ENCODE results near the gene CD200R1L. TPM values are rescaled to one million over a fixed set of nuclear protein-coding genes. Genes with fewer than 3 reads are reported as not detected.

Gene CD200R1L
- total RNA-seq, 1 experiment from 2014 or later = not detected

DNA sequence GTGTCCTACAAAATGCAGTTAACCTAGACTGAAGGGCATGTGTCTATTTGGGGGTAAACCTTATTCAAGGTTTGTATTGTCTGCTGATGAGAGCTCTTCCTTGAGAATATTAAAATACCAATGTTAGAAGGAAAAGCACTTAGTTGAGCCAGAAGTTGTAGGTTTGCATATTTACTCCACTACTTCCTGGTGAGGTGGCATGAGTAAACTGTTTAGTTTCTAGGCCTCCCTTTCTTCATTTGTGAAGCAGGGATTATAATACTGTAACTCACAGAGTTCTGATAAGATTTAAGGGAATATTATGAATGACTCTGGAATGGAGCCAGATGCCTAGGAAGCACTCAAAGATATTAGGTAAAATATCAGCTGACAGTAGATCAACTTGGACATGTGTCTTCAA lies 46.7 kb downstream of the CD200R1L start:
- DNase-seq (ENCODE audit: low read depth, low spot score) (no peak), ATAC-seq (no peak)
- in situ Hi-C loops (cut with HindIII; ENCODE audit: low pct_unique_long_range_greater_than_20kb, low sequenced_read_pairs) = no loop called here
- intact Hi-C loops (cut with micrococcal nuclease; ENCODE audit: unreplicated experiment) = no loop called here
- Histone ChIP-seq H3K9me3 (ENCODE audit: control insufficient read depth, insufficient read depth, low read depth, low read length) (no peaks in the 10 kb centered on the region), H3K27ac (ENCODE audit: low read length) (no peak overlapping the region), H3K36me3 (ENCODE audit: control insufficient read depth, insufficient read depth, low read length) (no peaks in the 10 kb centered on the region), H3K4me3 (ENCODE audit: low read depth in 2 of 2, low read length in 2 of 2) (no peak overlapping the region), H3K27me3 (ENCODE audit: control insufficient read depth, insufficient read depth, low read length) (no peaks in the 10 kb centered on the region), H3K4me1 (ENCODE audit: control insufficient read depth, insufficient read depth, low read length) (no peaks in the 10 kb centered on the region)
- ChIA-PET CTCF (no interaction called here), POLR2A (no interaction called here)
- TF ChIP-seq, protein P1, sequence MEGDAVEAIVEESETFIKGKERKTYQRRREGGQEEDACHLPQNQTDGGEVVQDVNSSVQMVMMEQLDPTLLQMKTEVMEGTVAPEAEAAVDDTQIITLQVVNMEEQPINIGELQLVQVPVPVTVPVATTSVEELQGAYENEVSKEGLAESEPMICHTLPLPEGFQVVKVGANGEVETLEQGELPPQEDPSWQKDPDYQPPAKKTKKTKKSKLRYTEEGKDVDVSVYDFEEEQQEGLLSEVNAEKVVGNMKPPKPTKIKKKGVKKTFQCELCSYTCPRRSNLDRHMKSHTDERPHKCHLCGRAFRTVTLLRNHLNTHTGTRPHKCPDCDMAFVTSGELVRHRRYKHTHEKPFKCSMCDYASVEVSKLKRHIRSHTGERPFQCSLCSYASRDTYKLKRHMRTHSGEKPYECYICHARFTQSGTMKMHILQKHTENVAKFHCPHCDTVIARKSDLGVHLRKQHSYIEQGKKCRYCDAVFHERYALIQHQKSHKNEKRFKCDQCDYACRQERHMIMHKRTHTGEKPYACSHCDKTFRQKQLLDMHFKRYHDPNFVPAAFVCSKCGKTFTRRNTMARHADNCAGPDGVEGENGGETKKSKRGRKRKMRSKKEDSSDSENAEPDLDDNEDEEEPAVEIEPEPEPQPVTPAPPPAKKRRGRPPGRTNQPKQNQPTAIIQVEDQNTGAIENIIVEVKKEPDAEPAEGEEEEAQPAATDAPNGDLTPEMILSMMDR (IDR thresholded peaks at IDR 0.05) = no peak
- TF ChIP-seq, protein P2, sequence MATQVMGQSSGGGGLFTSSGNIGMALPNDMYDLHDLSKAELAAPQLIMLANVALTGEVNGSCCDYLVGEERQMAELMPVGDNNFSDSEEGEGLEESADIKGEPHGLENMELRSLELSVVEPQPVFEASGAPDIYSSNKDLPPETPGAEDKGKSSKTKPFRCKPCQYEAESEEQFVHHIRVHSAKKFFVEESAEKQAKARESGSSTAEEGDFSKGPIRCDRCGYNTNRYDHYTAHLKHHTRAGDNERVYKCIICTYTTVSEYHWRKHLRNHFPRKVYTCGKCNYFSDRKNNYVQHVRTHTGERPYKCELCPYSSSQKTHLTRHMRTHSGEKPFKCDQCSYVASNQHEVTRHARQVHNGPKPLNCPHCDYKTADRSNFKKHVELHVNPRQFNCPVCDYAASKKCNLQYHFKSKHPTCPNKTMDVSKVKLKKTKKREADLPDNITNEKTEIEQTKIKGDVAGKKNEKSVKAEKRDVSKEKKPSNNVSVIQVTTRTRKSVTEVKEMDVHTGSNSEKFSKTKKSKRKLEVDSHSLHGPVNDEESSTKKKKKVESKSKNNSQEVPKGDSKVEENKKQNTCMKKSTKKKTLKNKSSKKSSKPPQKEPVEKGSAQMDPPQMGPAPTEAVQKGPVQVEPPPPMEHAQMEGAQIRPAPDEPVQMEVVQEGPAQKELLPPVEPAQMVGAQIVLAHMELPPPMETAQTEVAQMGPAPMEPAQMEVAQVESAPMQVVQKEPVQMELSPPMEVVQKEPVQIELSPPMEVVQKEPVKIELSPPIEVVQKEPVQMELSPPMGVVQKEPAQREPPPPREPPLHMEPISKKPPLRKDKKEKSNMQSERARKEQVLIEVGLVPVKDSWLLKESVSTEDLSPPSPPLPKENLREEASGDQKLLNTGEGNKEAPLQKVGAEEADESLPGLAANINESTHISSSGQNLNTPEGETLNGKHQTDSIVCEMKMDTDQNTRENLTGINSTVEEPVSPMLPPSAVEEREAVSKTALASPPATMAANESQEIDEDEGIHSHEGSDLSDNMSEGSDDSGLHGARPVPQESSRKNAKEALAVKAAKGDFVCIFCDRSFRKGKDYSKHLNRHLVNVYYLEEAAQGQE (IDR thresholded peaks at IDR 0.05; ENCODE audit: insufficient read depth in 1 of 2, low read depth in 2 of 2, low read length in 1 of 2) = no peak
- TF ChIP-seq POLR2AphosphoS5 (IDR thresholded peaks at IDR 0.05; ENCODE audit: low read depth, low read length) (no peak), TCF7L2 (IDR thresholded peaks at IDR 0.05; ENCODE audit: low read depth, low read length) (no peak), SIN3A (IDR thresholded peaks at IDR 0.05; ENCODE audit: borderline replicate concordance, insufficient read depth, low read depth, low read length) (no peak)
- BruUV-seq (replicated peaks) = no TSS peak

DNA sequence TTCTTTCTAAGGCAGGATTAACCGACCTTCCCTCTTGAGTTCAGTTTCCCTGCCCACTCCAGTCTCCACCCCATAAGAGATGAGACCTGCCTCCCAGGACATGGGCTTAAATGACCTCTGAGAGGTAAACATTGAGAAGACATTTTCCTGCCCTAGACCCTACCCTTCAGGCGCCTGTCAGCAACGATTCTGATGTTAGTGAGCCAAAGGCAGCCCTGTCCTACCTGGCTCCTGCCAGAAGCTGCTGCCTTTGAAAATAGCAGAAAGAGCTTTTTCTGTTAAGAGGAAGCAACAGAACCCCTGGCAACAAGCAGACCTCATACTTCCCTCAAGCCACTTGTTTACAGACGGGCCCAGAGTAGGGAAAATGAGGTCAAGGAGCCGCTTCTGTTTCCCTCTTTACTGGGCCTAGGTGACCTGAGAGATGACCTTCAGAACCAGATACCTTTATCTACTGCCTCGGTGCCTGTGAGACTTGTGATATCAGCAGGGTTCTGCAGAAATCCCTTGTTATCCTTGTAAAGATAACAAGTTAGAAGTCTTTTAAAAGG lies 52.0 kb downstream of the CD200R1L start:
- DNase-seq (ENCODE audit: low read depth, low spot score) = no peak
- no TSS peak for BruUV-seq (replicated peaks)
- in situ Hi-C loops (cut with HindIII; ENCODE audit: low pct_unique_long_range_greater_than_20kb, low sequenced_read_pairs) (no loop called here), intact Hi-C loops (cut with micrococcal nuclease; ENCODE audit: unreplicated experiment) (no loop called here)
- ATAC-seq = no peak
- peaks cover 2% of the 10 kb centered on the region; the same call in 1 of the 2 replicates for H3K27me3 ChIP-seq (ENCODE audit: control insufficient read depth, insufficient read depth, low read length)
- ChIA-PET POLR2A (no interaction called here), CTCF (no interaction called here)
- TF ChIP-seq, protein P2 (IDR thresholded peaks at IDR 0.05; ENCODE audit: insufficient read depth in 1 of 2, low read depth in 2 of 2, low read length in 1 of 2) = no peak
- no peak overlapping the region for H3K4me3 ChIP-seq (ENCODE audit: low read depth in 2 of 2, low read length in 2 of 2)
- H3K27ac ChIP-seq (ENCODE audit: low read length) = no peak overlapping the region
- H3K9me3 ChIP-seq (ENCODE audit: control insufficient read depth, insufficient read depth, low read depth, low read length) = no peaks in the 10 kb centered on the region
- H3K36me3 ChIP-seq (ENCODE audit: control insufficient read depth, insufficient read depth, low read length) = no peaks in the 10 kb centered on the region
- H3K4me1 ChIP-seq (ENCODE audit: control insufficient read depth, insufficient read depth, low read length) = no peaks in the 10 kb centered on the region

Measured in Panc1 (cell line).